CD4-positive, alpha-beta T cell treated with Interleukin-15 for 4 hours (primary cell): ENCODE results near the gene RIMBP2.
"Not testable (repeated sequence)": the region's sequence is repeated elsewhere in the genome, so short reads cannot be mapped to it uniquely, and the experiment has no call there.

Experiments
- DNase-seq: peaks from one replicate; pipeline ENCODE4 v3.0.0-alpha.2; 2020; ENCODE audit warnings: low spot score

Gene RIMBP2

DNA sequence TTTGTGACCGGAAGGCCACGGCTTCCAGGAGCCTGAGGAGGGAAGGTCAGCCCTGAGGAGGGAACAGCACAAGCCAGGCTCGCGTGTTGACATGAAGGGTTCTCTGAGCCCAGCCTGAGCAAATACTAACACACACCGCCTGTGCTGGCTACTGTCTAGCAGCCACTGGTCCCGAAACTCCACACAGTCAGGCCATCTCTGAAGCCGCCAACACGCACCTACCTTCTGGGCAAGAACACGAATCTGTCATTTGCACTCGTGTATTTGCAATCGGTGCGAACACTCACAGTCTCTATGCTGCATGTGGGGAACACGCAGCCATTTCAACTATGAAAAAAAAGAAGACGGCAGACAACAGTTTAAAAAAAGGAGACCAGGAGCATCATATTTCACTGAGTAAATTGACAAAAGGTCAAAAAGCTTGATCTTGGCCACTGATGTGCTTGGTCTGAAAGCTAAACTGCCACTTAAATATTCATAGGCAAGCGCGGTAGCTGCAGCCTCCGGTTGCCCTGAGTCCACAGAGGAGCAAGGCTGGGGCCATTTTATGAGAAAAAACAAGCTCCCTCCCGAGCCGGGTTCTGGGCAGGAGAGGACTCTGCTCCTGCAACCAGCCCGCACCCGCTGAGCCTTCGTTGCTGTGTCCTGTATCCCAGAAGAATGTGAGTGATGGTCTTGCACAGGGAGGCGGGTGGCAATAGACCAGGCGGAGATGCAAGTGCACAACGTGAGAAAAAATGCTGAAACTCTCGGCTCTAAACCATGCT lies 57.8 kb downstream of the RIMBP2 start:
- DNase-seq: no peak

DNA sequence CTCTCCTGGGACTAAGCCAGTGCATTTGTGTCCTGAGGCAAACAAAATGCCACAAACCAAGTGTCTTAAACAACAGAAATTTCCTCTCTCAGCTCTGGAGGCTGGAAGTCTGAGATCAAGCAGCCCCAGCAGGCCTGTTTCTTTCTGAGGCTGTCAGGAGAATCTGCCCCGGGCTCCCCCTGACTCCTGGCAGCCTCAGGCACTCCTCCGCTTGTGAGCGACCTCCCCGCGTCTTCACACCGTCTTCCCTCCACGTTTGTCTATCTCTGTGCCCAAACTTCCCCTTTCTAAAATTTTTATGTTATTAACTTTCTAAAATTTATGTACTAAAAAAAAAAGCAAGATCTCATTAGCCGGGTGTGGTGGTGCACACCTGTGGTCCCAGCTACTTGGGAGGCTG lies 59.7 kb downstream of the RIMBP2 start:
- DNase-seq: no peak

DNA sequence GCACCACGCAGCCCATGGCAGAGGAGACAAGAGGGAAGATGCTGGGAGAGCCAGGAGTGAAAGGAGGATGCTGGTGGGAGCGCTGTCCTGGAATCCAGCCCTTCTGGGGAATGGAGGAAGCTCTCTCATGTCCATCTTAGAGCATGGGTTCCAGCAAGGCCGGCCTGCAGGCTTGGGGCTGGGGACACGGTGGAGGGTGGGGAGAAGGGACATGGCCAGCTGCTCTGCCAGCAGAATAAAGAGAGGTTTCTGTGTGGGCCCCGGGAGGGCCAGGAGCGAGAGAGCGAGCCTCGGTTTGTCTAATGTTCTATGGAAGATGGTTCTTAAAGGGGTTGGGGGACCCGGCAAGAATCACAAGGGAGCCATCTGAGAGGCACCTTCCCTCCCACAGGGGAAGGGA lies 60.2 kb downstream of the RIMBP2 start:
- no peak for DNase-seq

DNA sequence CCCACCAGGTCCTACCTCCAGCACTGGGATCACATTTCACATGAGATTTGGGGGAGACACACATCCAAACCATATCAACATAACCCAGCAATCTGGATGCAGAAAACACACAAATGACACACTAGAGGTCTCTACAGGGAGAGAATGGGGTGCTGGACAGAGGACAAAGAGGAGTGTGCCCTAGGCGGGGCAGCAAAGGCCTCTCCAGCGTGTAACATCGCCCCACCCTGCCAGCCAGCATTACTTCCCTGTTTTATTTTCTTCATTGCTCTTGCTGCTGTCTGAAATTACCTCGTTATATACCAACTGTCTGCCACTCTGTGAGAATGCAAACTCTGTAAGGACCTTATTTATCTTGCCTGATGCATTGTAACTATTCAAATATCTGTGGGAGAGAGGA lies 61.1 kb downstream of the RIMBP2 start:
- DNase-seq: no peak

DNA sequence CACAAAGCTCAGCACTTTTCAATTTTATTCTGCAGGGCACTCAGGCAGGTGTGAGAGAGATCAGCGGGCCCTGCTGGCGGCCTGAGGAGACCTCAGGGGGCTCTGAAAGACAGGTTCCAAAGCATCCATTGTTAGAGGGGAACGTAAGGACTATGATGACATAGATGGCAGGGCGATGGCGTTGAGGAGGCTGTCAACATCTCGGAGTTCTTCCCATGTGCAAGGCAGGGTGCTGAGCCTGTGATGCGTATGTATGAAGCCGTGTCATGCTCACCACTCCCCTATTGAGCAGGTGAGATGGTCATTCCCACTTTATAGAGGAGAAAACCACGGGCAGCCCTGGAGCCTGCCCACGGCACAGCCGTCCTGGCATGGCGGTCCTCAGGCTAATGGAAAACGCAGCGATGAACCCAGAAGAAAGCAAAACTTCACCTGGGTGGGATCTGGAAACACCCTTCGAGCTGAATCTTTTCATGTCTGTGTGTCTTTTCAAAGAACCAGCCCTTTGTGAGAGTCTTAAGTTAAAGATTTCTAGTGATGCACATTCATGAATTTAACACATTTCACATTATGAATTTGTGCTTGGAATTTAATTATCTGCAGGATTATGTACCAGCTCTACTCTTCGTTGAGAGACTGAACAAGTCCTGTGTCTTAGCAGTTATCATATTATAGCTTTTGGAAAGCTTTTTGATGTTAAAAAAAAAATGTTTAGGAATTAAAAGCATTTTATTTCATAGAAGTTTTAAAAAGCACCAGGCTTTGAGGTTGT lies 64.7 kb downstream of the RIMBP2 start:
- DNase-seq: no peak

DNA sequence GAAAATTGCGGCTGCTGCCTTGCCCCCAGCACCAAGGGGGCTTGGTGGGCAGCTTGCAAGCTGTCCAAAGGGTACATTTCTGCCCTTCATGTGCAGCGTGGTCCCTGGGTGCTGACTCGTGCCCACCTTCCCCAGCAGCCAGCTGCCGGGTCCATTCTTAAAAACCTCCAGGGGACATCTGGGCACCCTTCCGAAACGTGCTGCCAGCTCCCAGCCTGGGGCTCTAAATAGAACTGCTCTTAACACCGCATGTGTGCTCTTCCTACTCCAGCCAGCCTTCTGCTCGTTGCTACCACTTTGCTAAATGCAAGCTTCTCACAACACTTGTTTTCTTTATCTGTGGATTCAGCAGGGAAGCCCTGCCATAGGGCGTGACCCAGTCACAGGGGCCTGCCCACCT lies 66.0 kb downstream of the RIMBP2 start:
- DNase-seq: no peak

DNA sequence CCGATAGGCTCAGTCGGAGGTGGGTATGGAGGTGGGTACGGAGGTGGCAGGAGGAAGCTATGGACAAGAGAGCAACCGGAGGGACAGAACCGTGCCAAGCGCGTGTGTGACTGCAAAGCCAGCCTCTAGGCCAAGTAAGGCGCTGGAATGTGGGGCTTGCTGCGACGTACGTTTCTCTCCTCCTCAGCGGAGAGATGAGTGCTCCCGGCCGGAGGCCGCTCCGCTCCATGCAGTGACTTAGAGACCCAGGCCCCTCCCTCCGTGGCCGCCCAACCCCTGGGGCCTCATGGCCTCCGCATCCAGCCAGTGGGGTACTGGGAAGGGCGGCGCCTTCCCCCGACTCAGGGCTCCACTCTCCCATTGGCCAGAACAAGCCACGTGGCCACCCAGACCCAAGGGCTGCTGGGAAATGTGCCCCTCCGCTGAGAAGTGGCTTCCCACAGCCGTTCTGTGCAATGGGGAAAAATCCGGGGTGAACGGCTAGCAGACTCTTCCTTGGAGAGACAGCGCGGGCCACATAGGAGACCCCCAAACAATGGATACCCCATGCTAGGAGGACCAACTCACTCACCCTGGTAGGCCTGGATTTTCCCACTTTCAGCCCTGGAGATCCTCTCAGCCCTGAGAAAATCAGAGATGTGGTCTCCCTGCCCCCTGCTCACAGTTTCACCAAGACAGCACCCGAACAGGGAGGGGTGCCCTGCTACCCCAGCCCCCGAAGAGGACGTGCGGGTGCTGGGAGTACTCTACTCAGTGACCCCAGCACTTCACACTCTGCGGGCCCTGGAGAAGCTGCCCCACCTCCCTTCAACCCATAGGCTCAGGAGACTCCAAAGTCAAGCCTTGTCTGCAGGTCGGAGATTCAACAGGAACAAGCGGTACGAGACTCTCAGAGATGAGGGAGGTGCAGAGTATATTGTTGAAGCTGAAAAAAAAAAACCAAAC lies 66.7 kb downstream of the RIMBP2 start:
- no peak for DNase-seq

DNA sequence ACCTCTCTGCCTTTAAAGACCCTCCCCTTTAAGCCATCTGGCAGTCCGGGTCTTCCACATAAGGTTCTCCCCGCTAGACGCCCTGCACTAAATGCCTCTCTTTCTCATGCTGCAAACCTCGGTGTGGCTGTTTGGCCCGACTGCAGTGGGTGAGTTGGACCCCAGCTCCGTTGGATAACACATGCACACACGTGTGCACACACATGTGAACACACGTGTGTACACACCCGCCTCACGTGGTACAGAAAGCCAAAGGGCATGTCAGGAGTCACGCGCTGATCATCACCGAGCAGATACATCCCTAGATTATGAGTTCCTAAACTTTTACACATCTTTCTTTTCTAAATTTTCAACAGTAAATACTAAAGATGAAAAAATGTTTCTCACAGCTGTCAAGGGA lies 68.3 kb downstream of the RIMBP2 start:
- DNase-seq: no peak

DNA sequence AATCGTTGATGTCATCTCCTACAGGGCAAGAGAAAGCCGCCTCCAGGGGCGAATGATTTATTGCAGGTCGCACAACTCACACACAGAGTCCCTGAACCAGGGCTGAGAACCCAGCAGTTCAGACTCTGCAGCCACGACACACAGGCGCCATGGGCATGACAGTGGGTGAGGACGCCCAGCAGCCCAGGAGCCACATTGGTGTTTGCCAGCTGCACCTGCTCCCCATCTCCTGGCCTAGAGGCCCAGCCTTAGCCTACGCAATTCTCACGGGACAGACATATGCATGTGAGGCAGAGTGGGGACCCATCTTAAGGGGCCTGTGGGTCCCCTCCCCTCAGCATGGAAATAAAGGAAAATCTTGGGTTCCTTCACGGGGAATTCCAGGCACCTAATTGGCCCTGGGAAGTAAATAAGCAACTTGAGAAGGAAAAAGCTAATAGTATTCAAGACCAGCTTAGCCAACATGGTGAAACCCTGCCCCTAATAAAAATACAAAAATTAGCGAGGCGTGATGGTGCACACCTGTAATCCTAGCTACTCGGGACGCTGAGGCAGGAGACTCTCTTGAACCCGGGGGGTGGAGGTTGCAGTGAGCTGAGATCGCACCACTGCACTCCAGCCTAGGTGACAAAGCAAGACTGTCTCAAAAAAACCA lies 69.3 kb downstream of the RIMBP2 start:
- DNase-seq: no peak

DNA sequence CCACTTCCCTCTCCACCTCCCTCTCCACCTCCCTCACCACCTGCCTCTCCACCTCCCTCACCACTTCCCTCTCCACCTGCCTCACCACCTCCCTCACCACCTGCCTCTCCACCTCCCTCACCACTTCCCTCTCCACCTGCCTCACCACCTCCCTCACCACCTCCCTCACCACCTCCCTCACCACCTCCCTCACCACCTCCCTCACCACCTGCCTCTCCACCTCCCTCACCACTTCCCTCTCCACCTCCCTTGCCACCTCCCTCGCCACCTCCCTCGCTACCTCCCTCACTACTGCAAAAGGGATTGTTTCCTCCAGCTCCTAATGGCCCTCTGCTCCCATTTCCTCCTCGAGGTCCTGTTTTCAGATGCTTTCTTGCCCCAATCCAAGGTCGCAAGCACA lies 69.9 kb downstream of the RIMBP2 start:
- DNase-seq: not testable (repeated sequence)

DNA sequence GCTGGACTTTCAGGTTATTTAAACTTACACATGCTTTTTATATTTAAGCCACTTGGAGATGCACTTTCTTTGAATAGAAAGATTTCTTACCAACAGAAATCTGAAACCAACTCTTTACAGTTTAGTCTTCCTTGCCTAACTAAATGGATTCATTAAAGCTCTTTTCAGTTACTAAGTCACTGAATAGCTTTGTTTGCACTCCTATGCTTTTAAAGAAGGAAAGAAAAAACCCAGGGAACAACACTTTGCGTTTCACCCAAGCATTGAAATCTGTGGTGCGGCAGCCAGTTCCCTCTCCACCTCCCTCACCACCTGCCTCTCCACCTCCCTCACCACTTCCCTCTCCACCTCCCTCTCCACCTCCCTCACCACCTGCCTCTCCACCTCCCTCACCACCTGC lies 70.3 kb downstream of the RIMBP2 start:
- DNase-seq: no peak

DNA sequence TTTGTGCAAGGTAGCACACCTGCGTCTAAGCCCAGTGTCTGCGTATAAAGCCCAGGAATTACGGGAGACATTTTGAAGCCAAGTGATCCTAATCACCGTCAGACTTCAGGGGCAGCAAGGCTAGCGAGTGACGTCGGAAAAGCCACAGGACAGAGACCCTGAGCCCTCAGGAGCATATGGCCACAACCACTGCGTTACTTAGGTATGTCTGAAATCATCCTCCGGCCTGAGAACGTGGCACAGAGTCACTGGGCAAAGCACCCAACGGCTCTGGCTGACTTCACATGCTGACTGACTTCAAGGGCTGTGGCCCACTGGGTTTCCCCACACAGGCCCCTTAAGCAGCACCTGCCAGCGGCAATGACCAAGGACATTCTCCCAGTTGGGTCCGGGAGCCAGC lies 71.5 kb downstream of the RIMBP2 start:
- DNase-seq: no peak

DNA sequence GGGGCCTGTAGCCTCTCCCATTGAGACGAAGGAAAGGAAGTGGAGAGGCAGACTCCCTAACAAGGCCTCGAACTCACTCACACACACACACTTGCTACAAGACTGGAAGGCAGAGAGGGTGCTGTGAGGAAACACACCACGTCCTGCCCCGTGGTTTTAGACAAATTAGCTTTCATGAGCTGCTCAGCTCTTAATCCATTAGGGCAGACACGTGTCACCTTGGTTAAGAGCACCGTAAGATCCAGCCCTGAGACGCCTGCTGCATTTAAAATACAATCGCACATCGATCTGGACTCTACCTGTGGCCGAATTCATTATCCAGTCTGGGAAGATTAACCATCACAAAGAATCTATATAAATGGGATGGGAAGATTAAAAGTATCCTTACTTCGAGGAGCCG lies 72.0 kb downstream of the RIMBP2 start:
- no peak for DNase-seq

DNA sequence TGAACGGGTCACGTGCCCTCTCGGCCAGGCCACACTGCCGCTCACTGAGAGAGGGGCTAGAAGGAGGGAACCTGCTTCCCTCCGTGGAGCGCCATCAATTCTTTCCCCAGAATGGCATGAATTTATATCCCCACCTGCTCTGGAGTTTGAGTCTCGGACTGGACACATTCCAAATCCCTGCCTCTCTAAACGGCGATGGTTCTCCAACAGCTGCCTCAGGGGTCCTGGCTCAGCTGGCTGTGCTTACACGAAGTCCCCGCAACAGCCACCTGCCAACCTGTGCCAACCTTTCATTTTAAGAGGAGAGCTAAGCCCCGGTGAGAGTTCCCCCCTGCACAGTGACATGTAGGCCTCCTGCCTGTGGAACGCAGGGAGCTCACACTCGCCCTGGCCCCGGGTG lies 73.2 kb downstream of the RIMBP2 start:
- no peak for DNase-seq

DNA sequence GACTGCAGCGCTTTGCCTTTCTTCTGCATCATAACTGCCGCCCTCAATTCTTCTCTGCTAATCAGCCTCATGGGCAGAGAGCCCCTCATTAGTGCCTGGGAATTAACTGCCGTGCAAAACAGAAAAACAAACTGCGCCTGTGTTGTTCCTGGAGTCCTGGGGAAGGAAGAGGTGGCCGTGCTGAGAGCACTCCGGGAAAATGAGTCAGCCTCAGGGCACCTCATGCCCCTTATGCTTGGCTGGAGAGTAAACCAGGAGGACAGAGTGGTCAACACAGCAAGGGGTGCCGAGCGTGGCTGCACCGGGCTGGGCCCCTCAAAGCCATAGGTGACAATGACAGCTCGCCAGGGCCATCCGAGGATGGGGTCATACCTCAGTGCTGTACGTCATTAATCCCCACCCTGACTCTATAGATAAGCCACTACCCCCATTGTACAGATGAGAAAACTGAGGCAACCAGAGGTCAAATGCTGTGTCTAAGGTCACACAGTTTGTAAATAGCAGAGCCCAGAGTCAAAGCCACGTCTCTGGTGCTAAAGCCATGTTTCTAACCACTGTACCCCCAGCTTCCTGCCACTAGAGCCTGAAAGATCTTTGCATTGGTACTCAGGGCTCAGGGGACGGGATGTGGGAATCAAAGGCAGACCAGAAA lies 74.4 kb downstream of the RIMBP2 start:
- DNase-seq: no peak

DNA sequence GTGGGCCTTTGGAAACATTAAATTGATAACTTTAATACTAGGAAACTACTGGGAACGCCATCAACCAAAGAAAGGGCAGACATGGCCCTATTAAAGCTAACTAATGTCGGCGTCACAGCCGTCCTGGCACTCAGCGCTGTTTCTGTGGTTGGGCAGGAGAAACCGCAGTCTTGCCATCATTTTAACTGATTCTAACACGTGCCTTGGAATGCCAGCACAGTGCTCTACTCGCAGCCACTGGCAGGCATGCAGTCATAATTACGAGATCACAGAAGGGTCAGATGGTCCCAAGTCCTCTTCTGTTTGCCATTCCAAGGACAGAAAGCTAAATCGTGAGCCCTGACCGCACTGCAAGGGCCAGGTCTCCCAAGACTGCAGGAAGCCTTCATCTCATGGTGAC lies 75.2 kb downstream of the RIMBP2 start:
- no peak for DNase-seq

DNA sequence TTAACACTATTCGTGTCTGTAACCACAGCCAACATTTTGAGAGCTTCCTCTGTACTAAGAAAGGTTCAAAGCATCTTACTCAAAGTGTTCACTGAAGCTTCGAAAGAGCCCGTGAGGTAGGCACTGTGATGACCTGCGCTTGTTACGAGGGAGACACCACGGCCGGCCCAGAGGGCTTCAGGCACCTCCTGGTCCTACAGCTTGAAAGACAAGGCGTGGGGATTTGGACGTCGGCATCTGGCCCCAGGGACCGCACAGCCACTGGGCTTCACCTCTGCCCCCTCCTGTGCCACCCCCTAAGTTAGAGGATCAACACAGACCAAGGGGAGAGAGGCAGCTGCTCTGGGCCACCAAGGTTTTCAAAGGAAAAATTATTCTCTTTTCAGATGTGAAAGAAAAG lies 75.6 kb downstream of the RIMBP2 start:
- DNase-seq: no peak

DNA sequence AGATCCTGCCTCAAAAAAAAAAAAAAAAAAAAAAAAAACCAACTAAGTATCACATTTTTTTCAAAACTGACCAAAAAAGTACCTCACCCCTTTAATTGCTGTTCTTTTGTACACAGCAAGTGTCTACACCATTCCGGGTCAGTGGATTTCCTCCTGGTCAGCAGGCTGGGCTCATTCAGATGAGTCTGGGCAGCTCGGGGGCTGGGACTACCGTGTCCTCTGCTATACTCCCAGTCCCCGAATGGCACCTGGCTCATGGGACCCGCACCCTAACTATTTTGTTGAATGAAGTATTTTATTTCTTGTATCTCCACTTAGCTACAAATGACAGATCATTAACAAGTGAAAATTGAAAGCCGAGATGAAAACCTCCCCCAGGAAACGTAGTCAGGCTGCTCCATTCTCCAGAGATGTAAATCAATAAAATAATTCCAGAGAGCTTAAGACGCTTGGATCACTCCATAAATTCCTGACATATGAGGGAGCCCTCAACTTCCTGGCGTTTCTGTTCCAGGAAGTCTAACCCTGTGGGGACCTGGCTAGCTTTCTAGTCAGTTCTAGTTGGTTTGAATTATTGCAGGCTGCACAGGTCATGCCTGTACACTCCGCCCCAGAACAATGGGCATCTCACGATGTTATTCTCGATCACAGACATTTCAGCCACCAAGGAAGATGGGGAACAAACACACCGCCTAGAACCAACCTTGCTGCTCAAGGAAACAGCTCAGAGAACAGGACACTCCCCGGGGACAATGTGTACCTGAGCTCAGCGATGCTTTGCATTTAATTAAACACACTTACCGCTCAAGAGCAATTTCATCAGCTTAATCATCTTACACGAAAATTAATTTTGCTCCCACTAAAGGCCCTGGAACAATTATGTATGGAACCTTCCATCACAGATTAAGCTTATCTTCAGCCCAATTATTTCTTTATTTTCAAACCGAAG lies 76.3 kb downstream of the RIMBP2 start:
- no peak for DNase-seq

DNA sequence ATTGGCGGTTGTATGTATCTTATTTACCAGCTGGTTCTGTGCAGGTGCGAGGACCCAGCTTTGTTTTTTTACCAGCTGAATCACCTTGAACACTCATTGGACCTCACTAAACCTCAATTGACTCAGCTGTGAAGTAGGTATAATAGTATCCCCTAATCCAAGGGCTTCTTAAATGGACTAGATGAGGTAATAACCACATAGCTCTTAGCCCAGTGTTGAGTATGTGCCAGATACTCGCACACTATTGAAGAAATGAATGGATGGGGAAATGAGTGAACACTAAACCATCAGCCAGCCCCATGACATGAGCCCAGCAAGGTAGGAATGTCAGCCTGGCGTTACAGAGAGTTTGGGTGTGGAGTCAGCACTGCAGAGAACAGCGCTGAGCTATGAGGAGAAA lies 79.7 kb downstream of the RIMBP2 start:
- no peak for DNase-seq

DNA sequence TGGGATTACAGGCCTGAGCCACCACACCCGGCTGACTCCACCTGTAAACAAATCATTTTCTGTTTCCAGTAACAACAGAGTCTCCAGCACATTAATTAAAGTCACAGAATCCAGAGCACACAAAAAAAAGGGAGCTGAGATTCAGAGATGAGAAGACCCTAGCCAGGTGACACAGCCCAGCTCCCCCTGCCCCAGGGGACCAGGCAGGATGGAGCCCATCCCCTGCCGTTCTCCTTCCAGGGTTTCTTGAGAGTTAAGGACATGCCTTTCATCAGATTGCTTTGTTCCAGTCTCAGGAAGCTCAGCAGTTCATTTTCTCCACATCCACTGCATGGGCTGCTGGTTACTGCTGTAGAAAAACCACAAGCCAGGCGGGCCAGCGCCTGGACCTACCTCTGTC lies 81.2 kb downstream of the RIMBP2 start:
- DNase-seq: no peak
